HG03159 (cell line): ENCODE measurements around the gene RIC8A.

Experiments
- ATAC-seq: cut with Tn5 transposase; IDR thresholded peaks from one replicate; pipeline ENCODE4 v1.9.1; 2021; ENCODE audit warnings: mild to moderate bottlenecking, moderate library complexity; ENCODE audit not compliant: unreplicated experiment

Gene RIC8A

DNA sequence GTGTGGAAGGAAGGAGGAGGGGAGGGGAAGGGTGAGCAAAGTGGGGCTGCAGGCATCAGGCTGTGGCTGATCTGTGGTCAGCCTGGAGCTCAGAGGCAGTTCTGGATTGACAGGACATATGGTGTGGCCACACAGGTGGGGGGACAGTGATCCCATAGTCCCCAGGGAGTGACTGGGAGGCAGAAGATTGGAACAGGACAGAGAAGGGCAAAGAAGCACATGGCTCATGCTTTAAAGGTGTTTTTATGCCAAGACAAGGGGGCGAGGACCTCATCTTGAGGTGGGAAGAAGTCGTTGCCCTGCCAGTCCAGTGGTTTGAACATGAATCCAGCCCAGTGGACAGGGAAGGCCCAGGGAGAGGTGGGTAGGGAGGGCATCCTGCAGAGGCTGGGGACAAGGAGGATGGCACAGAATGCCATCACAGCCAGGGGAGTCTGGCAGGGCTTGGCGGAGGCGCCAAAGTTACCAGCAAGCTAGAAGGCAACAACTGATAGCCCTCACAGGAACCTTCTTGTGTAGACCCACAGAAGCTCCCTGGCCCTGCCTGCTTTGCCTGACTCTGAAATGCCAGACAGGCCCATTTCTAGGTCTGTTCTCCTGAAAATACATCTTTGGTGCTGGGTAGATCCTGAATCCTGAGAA is 3.4 kb upstream of the RIC8A start:
- no peak for ATAC-seq

DNA sequence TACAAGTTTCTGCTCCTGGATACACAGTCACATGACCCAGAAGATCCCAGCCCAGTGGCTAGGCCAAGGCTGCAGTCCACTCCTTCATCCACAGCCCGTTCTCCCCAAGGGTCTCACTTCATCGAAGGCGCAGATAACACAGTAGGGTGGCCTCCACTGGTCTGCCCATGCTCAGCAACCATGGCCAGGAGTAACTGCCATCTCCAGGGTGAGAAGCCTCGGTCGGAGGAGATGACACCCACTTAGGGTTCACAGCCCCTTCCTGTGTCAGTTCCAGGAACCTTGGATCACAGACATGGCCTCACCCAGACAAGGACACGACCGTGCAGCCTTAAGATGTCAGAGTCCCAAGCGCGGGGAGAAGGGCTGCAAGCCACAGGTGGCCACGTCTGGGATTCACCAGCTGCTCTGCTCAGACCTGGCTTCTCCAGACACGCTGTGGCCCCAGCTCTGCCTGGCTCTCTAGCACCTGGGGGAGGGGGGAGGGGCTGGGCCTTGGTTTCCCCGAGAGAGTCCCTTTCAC is 2.9 kb upstream of the RIC8A start:
- ATAC-seq, result no peak

DNA sequence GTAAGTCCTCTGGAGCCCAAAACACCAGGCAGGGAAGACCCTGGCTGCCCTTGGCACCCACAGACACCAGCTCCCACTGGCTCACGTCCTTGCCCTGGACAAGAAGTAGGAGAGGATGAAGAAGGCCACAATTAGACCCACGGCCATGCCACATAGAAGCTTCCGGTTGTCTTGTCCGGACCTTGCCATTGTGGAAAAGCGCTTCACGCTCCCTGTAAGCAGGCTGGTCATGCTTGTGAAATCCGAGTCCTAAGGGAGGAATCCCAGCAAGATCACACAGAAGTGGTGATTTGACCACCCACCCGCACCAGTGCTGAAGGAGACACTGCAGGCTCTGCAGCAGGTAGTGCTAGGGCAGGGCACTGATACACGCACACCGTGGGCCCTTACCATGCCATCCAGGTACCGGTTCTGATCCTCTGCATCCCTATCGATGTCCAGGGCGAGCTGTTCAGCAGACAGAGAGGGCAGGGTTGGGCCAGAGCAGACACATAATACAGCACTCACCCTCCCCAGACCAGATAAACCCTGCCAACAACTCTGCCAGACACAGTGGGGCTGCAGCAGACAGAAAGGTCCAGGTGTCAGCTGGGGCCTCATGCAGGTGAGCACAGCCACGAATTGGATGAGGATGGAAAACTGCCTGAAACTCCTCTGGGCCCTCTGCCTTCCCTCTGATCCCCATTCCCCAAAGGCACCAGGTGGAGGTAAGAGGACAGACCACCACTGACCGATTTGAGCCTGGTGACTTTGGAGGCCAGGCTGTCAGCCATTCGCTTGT is 2.1 kb upstream of the RIC8A start:
- ATAC-seq, result no peak

DNA sequence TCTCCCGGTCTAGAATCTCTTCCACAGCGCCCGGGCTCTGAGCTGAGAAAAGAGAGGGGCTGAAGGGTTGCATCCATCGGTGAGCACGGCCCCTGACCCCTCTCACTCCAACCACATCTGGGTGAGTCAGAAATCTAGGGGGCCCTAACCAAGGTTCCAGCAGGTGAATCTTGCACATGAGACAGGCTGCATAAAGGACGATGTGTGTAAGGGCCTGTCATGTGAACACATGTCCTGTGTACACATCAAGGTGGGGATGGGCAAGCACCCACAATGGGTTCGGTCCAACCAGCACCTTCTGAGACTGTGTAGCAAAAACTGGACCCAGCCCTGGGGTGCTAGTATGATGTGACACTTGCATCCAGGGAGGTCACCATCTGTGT is 1.5 kb upstream of the RIC8A start:
- ATAC-seq, result no peak

DNA sequence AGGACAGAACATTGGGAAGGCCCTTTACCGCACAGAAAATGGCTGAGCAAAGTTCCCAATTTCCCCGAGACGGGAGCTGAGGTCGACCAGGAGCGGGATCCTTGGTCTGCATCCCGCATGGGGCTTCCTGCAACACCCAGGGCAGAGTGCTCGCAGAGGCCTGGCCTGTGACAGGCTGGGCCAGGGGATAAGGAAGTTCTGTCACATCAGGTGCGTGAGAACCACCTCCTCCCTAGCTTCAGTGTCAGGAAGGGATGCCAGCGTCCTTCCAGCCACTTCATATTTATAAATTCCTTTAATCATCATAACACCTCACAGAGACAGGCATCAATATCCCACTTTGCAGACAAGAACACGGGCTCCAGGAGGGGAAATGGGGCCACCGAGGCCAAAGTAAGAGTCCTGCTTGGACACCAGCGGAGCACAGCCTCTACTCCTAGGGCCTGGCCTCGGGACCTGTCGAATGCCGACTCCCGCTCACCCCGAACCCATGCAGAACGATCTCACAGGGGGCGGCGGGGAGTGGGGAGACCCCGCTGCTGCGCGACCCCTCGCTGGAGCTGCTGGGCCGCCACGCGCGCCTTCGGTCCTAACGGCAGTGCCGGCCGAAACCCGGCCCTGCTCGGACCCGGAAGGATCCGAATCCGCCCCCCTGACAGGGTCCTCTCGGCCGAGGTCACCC is 841 bp upstream of the RIC8A start:
- ATAC-seq, result peak; percentile 2

DNA sequence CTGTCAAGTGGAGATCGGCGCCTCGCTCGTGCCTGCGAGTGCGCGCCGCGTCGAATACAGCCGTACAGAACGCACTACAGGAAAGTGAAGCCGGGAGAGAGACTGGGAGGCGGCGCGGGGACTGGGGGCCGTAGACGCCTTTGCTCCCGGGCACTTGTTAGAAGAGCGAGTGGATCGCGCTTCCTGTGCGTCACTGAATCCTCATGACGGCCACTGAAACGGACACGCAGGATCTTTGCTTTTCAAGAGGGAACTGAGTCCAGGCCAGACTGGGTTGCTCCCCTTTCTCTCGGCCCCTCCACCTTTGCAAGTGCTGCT is 314 bp downstream of the RIC8A start:
- ATAC-seq, result no peak

DNA sequence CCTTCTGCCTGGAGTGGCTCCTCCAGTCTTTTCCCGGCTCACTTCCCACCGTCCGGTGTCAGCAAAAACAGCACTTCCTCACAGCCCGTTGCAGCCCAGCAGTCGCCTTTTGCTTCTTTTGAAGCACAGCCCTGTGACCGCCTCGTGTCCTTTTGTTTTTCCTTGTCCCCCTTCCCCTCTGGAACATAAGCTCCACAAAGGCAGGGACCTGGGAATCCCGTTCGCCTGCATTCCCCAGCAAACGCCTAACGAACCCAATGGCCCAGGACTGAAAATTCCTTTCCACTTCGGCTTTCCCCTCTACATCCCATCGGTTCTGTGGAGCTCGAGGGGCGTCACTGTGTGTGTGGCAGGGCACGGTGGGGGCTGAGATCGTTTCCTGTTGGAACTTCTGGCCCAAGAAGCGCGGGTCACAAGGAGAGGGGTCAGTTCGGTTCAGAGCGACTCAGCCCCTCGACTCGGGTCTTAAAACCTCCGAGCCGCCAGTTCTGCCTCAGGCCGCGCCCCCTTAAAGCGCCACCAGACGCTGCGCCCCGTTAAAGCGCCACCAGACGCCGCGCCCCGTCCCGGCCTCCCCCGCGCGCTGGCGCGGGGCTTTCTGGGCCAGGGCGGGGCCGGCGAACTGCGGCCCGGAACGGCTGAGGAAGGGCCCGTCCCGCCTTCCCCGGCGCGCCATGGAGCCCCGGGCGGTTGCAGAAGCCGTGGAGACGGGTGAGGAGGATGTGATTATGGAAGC is 841 bp downstream of the RIC8A start:
- ATAC-seq, result peak; percentile 38

DNA sequence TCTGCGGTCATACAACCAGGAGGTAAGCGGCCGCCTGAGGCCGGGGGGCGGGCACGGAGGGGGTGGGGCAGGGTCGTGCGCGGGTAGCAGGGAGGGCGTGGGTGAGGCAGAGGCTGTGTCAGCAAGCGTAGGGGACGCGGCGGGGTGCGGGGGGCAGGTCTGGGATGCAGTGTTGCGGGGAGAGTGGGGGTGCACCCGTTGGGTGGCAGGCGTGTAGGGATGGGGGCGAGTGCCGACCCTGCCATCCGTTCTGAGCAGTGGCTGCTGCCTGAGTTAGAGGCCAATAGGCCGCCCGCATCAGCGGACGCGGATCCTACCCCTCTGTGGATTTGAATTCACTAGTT is 1.4 kb downstream of the RIC8A start:
- ATAC-seq, result no peak

DNA sequence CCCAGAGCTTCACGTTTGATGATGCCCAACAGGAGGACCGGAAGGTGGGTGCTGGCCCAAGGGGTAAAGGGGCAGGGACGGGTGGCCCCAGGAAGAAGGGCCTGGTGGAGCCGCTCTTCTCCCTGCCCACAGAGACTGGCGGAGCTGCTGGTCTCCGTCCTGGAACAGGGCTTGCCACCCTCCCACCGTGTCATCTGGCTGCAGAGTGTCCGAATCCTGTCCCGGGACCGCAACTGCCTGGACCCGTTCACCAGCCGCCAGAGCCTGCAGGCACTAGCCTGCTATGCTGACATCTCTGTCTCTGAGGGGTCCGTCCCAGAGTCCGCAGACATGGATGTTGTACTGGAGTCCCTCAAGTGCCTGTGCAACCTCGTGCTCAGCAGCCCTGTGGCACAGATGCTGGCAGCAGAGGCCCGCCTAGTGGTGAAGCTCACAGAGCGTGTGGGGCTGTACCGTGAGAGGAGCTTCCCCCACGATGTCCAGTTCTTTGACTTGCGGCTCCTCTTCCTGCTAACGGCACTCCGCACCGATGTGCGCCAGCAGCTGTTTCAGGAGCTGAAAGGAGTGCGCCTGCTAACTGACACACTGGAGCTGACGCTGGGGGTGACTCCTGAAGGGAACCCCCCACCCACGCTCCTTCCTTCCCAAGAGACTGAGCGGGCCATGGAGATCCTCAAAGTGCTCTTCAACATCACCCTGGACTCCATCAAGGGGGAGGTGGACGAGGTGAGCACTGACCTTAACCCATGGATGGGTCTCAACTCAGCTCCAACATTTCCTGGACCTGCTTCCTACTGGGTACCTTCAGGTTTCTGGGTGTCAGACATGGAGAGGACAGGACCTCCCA is 2.0 kb downstream of the RIC8A start:
- no peak for ATAC-seq

DNA sequence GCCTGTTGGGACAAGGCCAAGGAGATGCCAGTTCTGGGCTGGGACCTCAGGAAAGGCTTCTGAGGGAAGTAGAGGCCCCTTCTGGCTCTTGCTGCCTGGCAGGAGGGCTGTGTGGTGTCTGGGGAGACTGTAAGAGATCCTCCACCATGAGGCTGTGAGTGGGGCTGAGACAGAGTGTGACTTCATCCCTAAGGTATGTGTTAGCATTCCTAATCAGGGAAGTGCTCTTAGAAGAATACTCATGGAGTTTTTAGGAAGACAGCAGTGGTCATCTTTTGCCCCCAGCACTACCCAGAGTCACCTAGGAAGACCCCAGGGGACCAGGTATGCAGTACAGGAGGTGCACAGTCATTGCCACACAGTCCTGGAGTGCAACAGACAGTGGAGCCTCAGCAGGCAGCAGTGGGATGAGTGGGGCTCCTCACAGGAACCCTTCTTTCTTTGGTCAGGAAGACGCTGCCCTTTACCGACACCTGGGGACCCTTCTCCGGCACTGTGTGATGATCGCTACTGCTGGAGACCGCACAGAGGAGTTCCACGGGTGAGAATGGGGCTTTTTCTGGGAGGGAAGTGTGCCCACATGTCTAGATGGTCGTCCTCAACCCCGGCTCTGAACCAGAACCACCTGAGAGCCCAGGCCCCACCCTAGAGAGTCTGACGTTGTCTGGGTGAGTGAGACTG is 2.8 kb downstream of the RIC8A start:
- ATAC-seq, result no peak

DNA sequence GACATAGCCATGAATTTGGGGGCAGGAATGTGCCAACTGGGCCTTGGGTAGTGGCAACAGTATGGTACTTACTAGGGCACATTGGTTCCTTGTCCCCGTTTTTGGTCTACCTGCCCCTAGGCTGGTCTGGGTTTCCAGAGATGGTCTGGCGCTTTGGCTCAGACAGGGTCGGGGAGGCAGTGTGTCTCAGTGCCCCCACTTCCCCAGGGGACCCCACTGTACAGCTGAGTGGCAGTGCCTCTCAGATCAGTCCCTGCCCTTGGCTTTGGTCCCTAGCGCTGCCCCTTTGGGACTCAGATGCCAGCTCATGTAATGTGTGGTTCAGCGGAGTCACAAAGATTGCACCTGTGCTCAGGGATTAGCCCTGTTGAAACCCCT is 3.3 kb downstream of the RIC8A start:
- ATAC-seq, result no peak

DNA sequence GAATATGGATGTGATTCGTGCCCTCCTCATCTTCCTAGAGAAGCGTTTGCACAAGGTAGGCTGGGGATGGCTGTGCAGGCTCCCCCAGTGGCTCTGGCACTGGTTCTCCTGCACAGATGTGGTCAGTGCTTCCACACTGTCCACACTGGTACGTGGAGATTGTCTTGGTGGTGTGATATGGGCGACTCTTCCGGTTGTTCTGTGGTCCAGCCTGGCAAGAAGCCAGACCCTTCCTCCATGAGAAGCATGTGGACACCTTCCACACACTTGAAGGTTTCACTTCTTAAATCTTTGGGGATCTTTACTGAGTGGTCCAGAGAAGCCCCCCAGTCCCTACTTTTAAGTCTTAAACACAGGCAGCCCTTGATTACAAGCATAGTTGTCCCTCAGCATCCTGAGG is 3.8 kb downstream of the RIC8A start:
- ATAC-seq, result no peak

DNA sequence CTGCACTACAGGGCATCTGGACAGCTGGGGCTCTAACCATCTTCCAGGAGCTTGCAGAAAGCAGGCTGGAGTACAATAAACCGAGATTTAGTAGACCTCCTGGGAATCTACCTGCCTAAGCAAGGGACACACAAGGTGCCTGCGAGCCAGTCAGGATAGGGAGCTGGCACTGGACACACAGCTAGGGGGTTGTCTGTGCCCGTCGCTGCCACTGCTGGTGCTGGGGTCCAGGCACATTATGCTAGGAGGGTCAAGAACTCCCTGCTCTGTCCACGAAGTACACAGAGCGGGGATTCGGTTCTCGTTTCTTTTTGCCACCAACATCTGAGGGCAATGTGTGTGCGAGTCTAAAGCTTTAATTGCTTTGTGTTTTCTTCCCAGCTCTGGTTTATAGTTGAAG is 4.2 kb downstream of the RIC8A start:
- ATAC-seq, result no peak

DNA sequence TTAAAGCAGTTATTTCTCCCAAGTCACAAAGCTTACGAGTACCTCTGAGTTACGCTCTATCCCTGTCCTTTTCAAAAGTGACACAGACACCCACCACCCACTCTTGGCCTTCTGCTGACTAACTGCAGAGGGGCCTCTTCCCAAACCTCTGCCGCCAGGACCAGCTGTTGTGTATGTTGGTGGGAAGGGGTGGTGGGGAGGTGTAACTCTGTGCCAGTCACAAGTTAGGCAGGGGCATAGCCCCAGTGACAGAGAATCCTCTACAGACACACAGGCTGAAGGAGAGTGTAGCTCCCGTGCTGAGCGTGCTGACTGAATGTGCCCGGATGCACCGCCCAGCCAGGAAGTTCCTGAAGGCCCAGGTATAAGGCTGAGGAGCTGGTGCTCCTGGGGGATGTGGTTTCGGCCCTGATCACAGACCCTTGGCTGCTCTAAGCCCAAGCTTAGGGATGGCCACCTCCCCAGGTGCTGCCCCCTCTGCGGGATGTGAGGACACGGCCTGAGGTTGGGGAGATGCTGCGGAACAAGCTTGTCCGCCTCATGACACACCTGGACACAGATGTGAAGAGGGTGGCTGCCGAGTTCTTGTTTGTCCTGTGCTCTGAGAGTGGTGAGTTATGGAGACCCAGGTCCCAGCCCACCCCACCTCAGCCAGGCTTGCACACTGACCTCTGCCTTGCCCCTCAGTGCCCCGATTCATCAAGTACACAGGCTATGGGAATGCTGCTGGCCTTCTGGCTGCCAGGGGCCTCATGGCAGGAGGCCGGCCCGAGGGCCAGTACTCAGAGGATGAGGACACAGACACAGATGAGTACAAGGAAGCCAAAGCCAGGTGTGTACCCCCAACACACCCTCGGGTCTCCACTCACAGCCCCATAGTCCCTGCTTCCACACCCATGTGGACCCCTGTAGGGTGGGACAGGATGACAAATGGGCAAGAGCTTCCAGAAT is 4.9 kb downstream of the RIC8A start:
- no peak for ATAC-seq

DNA sequence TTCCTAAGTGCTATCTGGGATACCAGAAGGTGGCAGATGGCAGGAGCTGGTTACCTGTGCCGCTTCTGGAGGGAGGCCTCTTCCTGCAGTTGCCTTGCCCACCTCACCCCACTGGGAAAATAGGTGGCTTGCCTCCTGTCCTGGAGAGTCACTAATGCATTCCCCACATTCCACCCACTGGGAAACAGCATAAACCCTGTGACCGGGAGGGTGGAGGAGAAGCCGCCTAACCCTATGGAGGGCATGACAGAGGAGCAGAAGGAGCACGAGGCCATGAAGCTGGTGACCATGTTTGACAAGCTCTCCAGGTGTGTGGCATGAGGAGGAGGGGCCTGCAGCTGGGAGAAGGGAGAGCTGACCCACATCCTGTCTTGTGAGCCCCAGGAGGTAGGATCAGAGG is 5.6 kb downstream of the RIC8A start:
- ATAC-seq, result no peak

DNA sequence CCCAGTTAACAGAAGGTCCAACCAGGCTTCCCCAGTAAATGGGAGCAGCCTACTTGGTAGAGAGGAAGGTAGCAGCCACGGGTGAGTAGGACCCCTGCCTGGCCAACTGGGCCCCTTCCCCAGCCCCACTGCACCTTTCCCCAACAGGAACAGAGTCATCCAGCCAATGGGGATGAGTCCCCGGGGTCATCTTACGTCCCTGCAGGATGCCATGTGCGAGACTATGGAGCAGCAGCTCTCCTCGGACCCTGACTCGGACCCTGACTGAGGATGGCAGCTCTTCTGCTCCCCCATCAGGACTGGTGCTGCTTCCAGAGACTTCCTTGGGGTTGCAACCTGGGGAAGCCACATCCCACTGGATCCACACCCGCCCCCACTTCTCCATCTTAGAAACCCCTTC is 6.6 kb downstream of the RIC8A start:
- ATAC-seq, result no peak

DNA sequence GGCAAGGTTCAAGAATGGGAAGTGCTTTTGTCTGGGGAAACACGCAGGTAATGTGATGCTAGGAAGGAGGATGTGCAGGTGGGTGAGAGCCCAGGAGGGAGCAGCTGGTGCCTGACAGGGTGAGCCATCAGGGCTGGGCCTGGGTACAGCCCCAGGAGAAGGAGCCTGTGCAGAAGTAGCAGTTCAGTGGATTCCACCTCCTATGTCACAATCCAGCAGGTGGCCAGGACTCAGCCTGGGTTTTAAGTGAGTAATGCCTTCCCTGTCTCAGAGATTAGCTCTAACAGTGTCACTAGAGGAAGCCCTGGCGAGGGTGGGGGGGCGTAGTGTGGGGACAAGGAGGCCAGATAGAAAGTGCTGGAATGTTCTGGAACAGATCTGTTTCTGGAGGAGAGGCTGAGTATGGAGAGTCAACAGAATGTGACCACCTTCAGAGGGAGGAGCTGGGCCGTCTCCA is 8.1 kb downstream of the RIC8A start:
- ATAC-seq, result no peak

DNA sequence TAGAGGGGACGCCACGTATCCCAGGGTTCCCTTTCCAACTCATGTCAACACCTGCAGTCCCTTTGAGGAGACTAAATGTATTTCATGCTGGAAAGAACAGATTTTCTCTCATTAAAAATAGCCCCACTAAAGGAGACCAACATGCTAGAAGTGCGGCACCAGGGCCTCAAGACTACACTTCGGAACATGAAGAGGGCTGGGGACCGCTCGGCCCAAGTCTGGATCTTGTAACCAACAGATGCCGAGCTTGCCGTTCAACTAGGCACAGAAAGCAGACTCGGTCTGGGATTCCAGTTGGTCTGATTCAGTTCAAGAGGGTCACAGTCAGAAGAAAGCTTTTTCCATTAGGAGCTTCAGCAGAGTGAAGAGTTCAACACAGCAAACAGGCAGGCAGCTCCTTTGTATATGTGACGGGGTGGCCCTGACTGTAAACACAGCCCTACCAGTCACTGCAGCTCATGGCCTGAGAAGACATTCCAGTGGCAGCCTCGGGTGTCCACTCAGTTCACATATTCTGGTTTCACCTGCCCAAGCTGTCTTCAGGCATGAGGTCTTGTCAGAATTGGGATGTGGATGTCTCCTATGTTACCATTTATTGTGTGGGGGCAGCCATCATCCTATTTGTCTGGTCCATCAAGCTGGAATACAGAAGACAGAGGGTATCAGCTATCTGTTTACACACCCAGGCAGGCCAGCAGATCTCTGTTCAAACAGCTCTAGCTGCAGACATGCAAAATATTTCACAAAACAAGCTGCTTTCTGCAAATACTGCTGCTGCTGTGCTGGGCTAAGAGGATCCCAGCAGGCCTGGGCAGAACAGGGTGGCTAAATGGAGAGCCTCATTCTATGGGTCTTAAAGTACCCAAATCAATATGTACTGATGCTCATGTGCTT is 8.8 kb downstream of the RIC8A start:
- ATAC-seq, result no peak
